CD14-positive monocyte (primary cell): ENCODE results near the gene TSC22D1. TPM values are rescaled to one million over a fixed set of nuclear protein-coding genes. Genes with fewer than 3 reads are reported as not detected.
A peak's percentile ranks its signal among the peaks of the same experiment; 100 is the strongest.

Source experiments
- DNase-seq, 3 donors: peaks; one replicate each; pipeline ENCODE4 v3.0.0-alpha.2; 2011 to 2022
- H2AFZ ChIP-seq: 2 replicates; pipeline ENCODE4 v1.6.0; 2012; ENCODE audit warnings: mild to moderate bottlenecking, low read depth, low read length, inconsistent platforms; ENCODE audit not compliant: insufficient read depth, poor library complexity, severe bottlenecking
- H3K27ac ChIP-seq, 2 donors: 1 replicate in 1 of 2; 2 replicates in 1 of 2; pipeline ENCODE4 v1.5.1; 2012 to 2013; ENCODE audit warnings: low read length in 2 of 2, control low read depth in 1 of 2, inconsistent platforms in 1 of 2, low read depth in 1 of 2, mild to moderate bottlenecking in 1 of 2
- H3K27me3 ChIP-seq, 2 donors: one replicate each; pipeline versions ENCODE4 v1.6.0 to v1.6.1; 2011 to 2013; ENCODE audit warnings: low read length in 2 of 2; ENCODE audit not compliant: control insufficient read depth in 2 of 2, insufficient read depth in 2 of 2
- H3K36me3 ChIP-seq, 2 donors: replicated peaks in 1 of 2; 1 replicate in 1 of 2; 2 replicates in 1 of 2; pipeline versions ENCODE4 v1.5.1 to v1.6.1; 2012 to 2013; ENCODE audit warnings: low read length in 2 of 2, control low read depth in 1 of 2, inconsistent platforms in 1 of 2, mild to moderate bottlenecking in 1 of 2; ENCODE audit not compliant: insufficient read depth in 2 of 2, control insufficient read depth in 1 of 2
- H3K4me1 ChIP-seq, 2 donors: 1 replicate in 1 of 2; 2 replicates in 1 of 2; pipeline versions ENCODE4 v1.5.1 to v1.6.1; 2012 to 2013; ENCODE audit warnings: low read length in 2 of 2, control low read depth in 1 of 2, inconsistent platforms in 1 of 2, mild to moderate bottlenecking in 1 of 2, moderate library complexity in 1 of 2; ENCODE audit not compliant: insufficient read depth in 2 of 2, control insufficient read depth in 1 of 2
- H3K4me2 ChIP-seq: replicated peaks from 2 replicates; pipeline ENCODE3; 2012; ENCODE audit warnings: low read length, moderate library complexity, mild to moderate bottlenecking; ENCODE audit not compliant: poor library complexity, severe bottlenecking; ENCODE audit errors: extremely low read depth
- H3K4me3 ChIP-seq, 3 experiments: fragments of 200-600 bp in 1 of 3; sonication (generic) in 1 of 3; replicated peaks in 1 of 3; 1 replicate in 2 of 3; 2 replicates in 1 of 3; pipeline ENCODE4 v1.5.1; 2011 to 2013; ENCODE audit warnings: low read length in 3 of 3, mild to moderate bottlenecking in 3 of 3, control low read depth in 2 of 3, low read depth in 2 of 3, inconsistent platforms in 1 of 3, moderate library complexity in 1 of 3
- H3K79me2 ChIP-seq: 2 replicates; pipeline ENCODE4 v1.6.0; 2012; ENCODE audit warnings: mild to moderate bottlenecking, control low read depth, inconsistent platforms, low read length, moderate library complexity; ENCODE audit not compliant: insufficient read depth
- H3K9ac ChIP-seq: 2 replicates; pipeline ENCODE4 v1.6.0; 2017; ENCODE audit warnings: low read length, mild to moderate bottlenecking; ENCODE audit not compliant: insufficient read depth, poor library complexity, severe bottlenecking
- H3K9me3 ChIP-seq, 2 donors: replicated peaks in 1 of 2; 1 replicate in 1 of 2; 2 replicates in 1 of 2; pipeline versions ENCODE4 v1.5.1 to v1.6.1; 2012 to 2013; ENCODE audit warnings: low read length in 2 of 2, control low read depth in 1 of 2; ENCODE audit not compliant: control insufficient read depth in 1 of 2, insufficient read depth in 1 of 2
- H4K20me1 ChIP-seq: 2 replicates; pipeline ENCODE4 v1.6.0; 2012; ENCODE audit warnings: mild to moderate bottlenecking, low read length, control low read depth, moderate library complexity; ENCODE audit not compliant: insufficient read depth
- H3K27ac Mint-ChIP-seq, 7 donors: one replicate each; pipeline ENCODE4 v1.8.0; 2020; ENCODE audit warnings: mild to moderate bottlenecking in 7 of 7, mixed read lengths in 7 of 7, moderate library complexity in 6 of 7, inconsistent platforms in 2 of 7
- H3K27me3 Mint-ChIP-seq, 3 donors: one replicate each; pipeline ENCODE4 v1.8.0; 2021 to 2022; ENCODE audit warnings: low read depth in 3 of 3, mild to moderate bottlenecking in 3 of 3, mixed read lengths in 3 of 3, moderate library complexity in 3 of 3, inconsistent platforms in 1 of 3
- H3K36me3 Mint-ChIP-seq, 2 donors: one replicate each; pipeline ENCODE4 v1.8.0; 2020; ENCODE audit warnings: mixed read lengths in 2 of 2, inconsistent platforms in 1 of 2, mild to moderate bottlenecking in 1 of 2
- H3K4me1 Mint-ChIP-seq: one replicate; pipeline ENCODE4 v1.8.0; 2020; ENCODE audit warnings: mild to moderate bottlenecking, mixed read lengths
- H3K4me3 Mint-ChIP-seq, 2 donors: one replicate each; pipeline ENCODE4 v1.8.0; 2020; ENCODE audit warnings: mild to moderate bottlenecking in 2 of 2, mixed read lengths in 2 of 2, moderate library complexity in 1 of 2
- H3K9me3 Mint-ChIP-seq, 7 donors: one replicate each; pipeline ENCODE4 v1.8.0; 2020 to 2022; ENCODE audit warnings: mixed read lengths in 7 of 7, mild to moderate bottlenecking in 6 of 7, moderate library complexity in 6 of 7, inconsistent platforms in 2 of 7
- CTCF ChIP-seq: fragments of 200-600 bp; IDR thresholded peaks from one replicate; pipeline ENCODE4 v1.8.0; 2022; ENCODE audit warnings: antibody characterized with exemption, mild to moderate bottlenecking
- WGBS: methylation state at CpG from one replicate; pipeline ENCODE4 v1.1.5; 2013; ENCODE audit warnings: missing lambda C conversion rate; ENCODE audit not compliant: insufficient coverage; 5-methylcytosine and 5-hydroxymethylcytosine counted together
- intact Hi-C, 2 donors: fragments of 100-400 bp; cut with micrococcal nuclease; formaldehyde crosslinking; loops; one replicate each; pipeline versions ENCODE4 v1.15.0 to v1.15.1; 2023
- polyA plus RNA-seq, 3 donors: library from polyadenylated mRNA; depleted of rRNA in 1 of 3; unstranded in 2 of 3; stranded (reverse) in 1 of 3; fragments of 300-500 nt in 2 of 3; fragments of >200 nt in 1 of 3; fragmentation: Illumina TruSeq in 2 of 3; gene quantifications; 1 replicate in 2 of 3; 2 replicates in 1 of 3; pipeline ENCODE4 v1.2.3, GENCODE V29; 2012 to 2021

The TSC22D1 gene
- polyA plus RNA-seq, 3 donors: 1.9 to 10.4 (median 3.1) TPM

- Histone ChIP-seq H3K9me3 (no peaks in the 10 kb centered on the region), H3K27me3 (peaks cover 0 to 3% of the 10 kb centered on the region in 2 donors), H4K20me1 (no peaks in the 10 kb centered on the region), H3K4me2 (peak overlapping the region; percentile 95), H3K4me3 (peak overlapping the region in 1 of 3 experiments; percentile 93), H3K36me3 (no peaks in the 10 kb centered on the region), H2AFZ (peak overlapping the region; percentile 97), H3K27ac (no peak overlapping the region), H3K9ac (no peak overlapping the region), H3K4me1 (peaks cover 19 to 36% of the 10 kb centered on the region in 2 donors), H3K79me2 (peaks cover 6% of the 10 kb centered on the region)
- no peak for TF ChIP-seq CTCF
- H3K4me3 Mint-ChIP-seq: peak overlapping the region; percentile 98 to 99
- no CpG with 5 or more reads among the region's 1 CpG for WGBS
- peaks cover 44% of the 10 kb centered on the region for H3K4me1 Mint-ChIP-seq
- intact Hi-C loops: loop anchor here (5.0 to 10.0 kb wide), 7 partner anchors 38 to 700 kb away; partner anchors contain the start of genes CCDC122 (in 1 of the 2), GPALPP1 (in 1 of the 2), LACC1 (in 1 of the 2) and NUFIP1 (in 1 of the 2)
- H3K27me3 Mint-ChIP-seq: peaks cover 4 to 16% (median 12%) of the 10 kb centered on the region in 3 donors
- H3K9me3 Mint-ChIP-seq: no peaks in the 10 kb centered on the region
- DNase-seq: no peak
- peak overlapping the region in 1 of 7 donors; percentile 81 for H3K27ac Mint-ChIP-seq
- H3K36me3 Mint-ChIP-seq: peaks cover 3 to 14% of the 10 kb centered on the region in 2 donors
Observed at GRCh38 chr13:44575035-44575434, 1.1 kb downstream of the TSC22D1 start.

- H2AFZ ChIP-seq: no peak overlapping the region
- Mint-ChIP-seq H3K36me3 (peaks cover 3 to 14% of the 10 kb centered on the region in 2 donors), H3K27me3 (peaks cover 4 to 16% (median 12%) of the 10 kb centered on the region in 3 donors), H3K4me1 (peaks cover 46% of the 10 kb centered on the region), H3K9me3 (no peaks in the 10 kb centered on the region), H3K27ac (no peak overlapping the region), H3K4me3 (peak overlapping the region in 1 of 2 donors; percentile 7)
- WGBS: 100% methylated on average over 1 of the region's 1 CpG
- no peaks in the 10 kb centered on the region for H3K9me3 ChIP-seq
- no peaks in the 10 kb centered on the region for H3K36me3 ChIP-seq
- no peak overlapping the region for H3K9ac ChIP-seq
- peaks cover 0 to 3% of the 10 kb centered on the region in 2 donors for H3K27me3 ChIP-seq
- H3K4me2 ChIP-seq: no peak overlapping the region
- intact Hi-C loops: loop anchor here (10.0 kb wide), 3 partner anchors 90 to 700 kb away; partner anchors contain the start of genes CCDC122 (in 1 of the 2), GPALPP1 (in 1 of the 2), LACC1 (in 1 of the 2) and NUFIP1 (in 1 of the 2)
- peaks cover 19 to 36% of the 10 kb centered on the region in 2 donors for H3K4me1 ChIP-seq
- H3K79me2 ChIP-seq: peaks cover 6% of the 10 kb centered on the region
- no peak for TF ChIP-seq CTCF
- H4K20me1 ChIP-seq: no peaks in the 10 kb centered on the region
- DNase-seq: no peak
- H3K27ac ChIP-seq: no peak overlapping the region
- H3K4me3 ChIP-seq: no peak overlapping the region
Observed at GRCh38 chr13:44574466-44574855, 1.7 kb downstream of the TSC22D1 start.
